Left lung (tissue), 10 donors: ENCODE data around the gene SRGAP2C. TPM values are rescaled to one million over a fixed set of nuclear protein-coding genes. Genes with fewer than 3 reads are reported as not detected.
A peak's percentile ranks its signal among the peaks of the same experiment; 100 is the strongest.
"Not testable (repeated sequence)": the region's sequence is repeated elsewhere in the genome, so short reads cannot be mapped to it uniquely, and the experiment has no call there.

Experiments used
- ATAC-seq: fragments of 200-7000 bp; cut with Tn5 transposase; one replicate; pipeline ENCODE4 v1.9.1; 2020; ENCODE audit warnings: moderate library complexity
- DNase-seq, 4 donors: peaks; one replicate each; pipeline ENCODE4 v3.0.0-alpha.2; 2013 to 2020
- H3K27ac ChIP-seq, 2 donors: fragments of 200-600 bp; sonication (generic) in 1 of 2; one replicate each; pipeline versions ENCODE4 v1.5.0 to v1.8.0; 2020 to 2021
- H3K27me3 ChIP-seq, 2 donors: fragments of 200-600 bp; sonication (generic) in 1 of 2; one replicate each; pipeline versions ENCODE4 v1.5.0 to v1.8.0; 2020 to 2021
- H3K36me3 ChIP-seq, 2 donors: fragments of 200-600 bp; sonication (generic) in 1 of 2; one replicate each; pipeline versions ENCODE4 v1.5.0 to v1.8.0; 2020 to 2021
- H3K4me1 ChIP-seq, 2 donors: fragments of 200-600 bp; one replicate each; pipeline ENCODE4 v1.8.0; 2021
- H3K4me3 ChIP-seq, 2 donors: fragments of 200-600 bp; sonication (generic) in 1 of 2; one replicate each; pipeline versions ENCODE4 v1.5.0 to v1.8.0; 2020 to 2021; ENCODE audit warnings: mild to moderate bottlenecking in 1 of 2
- H3K9me3 ChIP-seq, 2 donors: fragments of 200-600 bp; sonication (generic) in 1 of 2; one replicate each; pipeline versions ENCODE4 v1.5.0 to v1.8.0; 2020 to 2021
- intact Hi-C, 2 donors: fragments of 100-400 bp; cut with DNase I; formaldehyde crosslinking; loops; one replicate each; pipeline versions ENCODE4 v1.11.2 to v1.14.2; 2022
- polyA plus RNA-seq, 6 donors: library from polyadenylated mRNA; unstranded; fragments of 120-200 nt; gene quantifications; one replicate each; pipeline ENCODE4 v1.2.1, GENCODE V29; 2013; ENCODE audit not compliant: insufficient read length in 6 of 6
- total RNA-seq, 2 donors: library from RNA; stranded (reverse); fragmentation: NEBNext Ultra II Directional; extraction: Animal tissue kit (Norgen Biotek cat#: 25700); gene quantifications; one replicate each; pipeline ENCODE4 v1.2.1, GENCODE V29; 2021
- donor health status: DM: no; HTN: yes; CAD: no.
- donor health status: DM: no; HTN: no; CAD: no.

The SRGAP2C gene
- total and polyA plus RNA-seq, 8 donors: 13.9 to 28.1 (median 16.3) TPM

DNA sequence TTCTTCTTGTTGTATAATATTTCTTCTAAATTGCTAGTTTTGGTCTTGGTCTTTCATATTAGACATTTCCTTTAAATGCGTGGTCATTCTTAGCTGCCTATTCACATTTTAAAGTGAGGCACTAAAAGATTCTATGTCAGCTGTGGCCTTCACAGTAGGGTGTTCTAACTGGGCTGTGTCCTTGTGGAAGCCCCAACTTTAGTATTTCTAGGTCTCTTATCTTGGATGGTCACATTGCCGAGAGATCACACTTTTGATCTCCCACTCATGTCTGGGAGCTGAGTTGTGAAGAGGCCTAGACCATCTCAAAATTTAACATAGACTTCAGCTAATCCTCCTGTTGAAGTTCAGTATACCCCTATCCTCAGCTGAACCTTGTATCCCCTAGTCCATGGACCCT is 185.2 kb downstream of the SRGAP2C start:
- ATAC-seq, intact Hi-C loops, H3K36me3 ChIP-seq, H3K4me3 ChIP-seq, H3K27ac ChIP-seq, H3K9me3 ChIP-seq, H3K27me3 ChIP-seq, H3K4me1 ChIP-seq, DNase-seq: not testable (repeated sequence)

DNA sequence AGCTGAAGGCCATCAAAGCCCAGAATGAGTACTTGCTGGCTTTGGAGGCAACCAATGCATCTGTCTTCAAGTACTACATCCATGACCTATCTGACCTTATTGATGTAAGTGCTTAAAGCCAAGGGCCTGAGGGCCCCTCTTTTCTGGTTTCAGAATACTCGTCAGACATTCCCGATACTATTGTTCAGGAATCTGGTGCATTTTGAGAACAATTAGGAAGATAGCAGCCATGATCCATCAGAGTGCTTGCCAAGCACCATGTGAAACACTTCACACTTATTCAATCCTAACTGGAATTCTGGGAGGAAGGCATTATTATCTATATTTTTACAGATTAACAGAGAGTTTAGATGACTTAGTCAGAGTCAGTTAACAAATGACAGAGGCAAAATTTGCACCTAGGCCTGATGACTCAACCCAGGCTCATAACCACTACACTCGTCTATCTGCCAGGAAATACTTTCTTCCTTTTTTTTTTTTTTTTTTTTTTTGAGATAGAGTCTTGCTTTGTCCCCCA is 190.1 kb downstream of the SRGAP2C start:
- H3K9me3 ChIP-seq, H3K36me3 ChIP-seq, H3K27me3 ChIP-seq, H3K4me3 ChIP-seq, H3K4me1 ChIP-seq, intact Hi-C loops, DNase-seq, H3K27ac ChIP-seq: not testable (repeated sequence)
- peak; percentile 32 for ATAC-seq

DNA sequence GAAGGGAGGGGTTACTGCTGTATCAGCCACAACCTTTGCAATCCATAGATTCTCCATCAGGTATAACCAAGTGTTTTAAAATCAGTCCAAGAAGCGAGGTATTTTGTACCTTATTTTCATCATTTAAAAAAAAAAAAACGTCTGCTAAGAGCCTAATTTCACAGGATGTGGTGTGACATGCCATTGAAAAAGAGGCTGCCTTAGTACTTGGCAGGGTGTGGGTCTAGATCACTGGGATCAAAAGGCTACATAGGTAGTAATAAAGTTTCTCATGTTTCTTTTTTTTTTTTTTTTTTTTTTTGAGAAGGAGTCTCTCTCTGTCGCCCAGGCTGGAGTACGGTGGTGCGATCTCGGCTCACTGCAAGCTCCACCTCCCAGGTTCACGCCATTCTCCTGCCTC is 192.2 kb downstream of the SRGAP2C start:
- DNase-seq, ATAC-seq, H3K36me3 ChIP-seq, H3K4me3 ChIP-seq, intact Hi-C loops, H3K27me3 ChIP-seq, H3K9me3 ChIP-seq, H3K4me1 ChIP-seq, H3K27ac ChIP-seq: not testable (repeated sequence)

DNA sequence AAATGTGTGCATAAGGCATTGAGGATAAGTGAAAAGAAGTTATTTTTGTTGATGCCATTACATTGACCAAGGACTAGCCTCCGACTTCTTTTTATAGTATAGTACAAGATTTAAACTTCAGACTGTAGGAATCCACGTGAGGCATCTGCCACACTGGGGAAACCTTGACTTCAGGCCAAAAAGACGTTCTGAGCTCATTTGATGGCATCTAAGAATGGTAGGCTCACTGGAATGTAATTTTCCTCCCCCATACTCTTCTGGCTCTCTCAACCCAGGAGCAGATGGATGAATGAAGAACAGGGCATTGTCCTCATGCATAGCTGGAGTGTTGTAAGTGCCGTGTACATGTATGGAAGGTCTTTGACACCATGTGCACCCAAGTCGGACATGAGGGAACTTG is 194.0 kb downstream of the SRGAP2C start:
- ATAC-seq, H3K4me1 ChIP-seq, H3K9me3 ChIP-seq, H3K27me3 ChIP-seq, intact Hi-C loops, DNase-seq, H3K36me3 ChIP-seq, H3K27ac ChIP-seq, H3K4me3 ChIP-seq: not testable (repeated sequence)

DNA sequence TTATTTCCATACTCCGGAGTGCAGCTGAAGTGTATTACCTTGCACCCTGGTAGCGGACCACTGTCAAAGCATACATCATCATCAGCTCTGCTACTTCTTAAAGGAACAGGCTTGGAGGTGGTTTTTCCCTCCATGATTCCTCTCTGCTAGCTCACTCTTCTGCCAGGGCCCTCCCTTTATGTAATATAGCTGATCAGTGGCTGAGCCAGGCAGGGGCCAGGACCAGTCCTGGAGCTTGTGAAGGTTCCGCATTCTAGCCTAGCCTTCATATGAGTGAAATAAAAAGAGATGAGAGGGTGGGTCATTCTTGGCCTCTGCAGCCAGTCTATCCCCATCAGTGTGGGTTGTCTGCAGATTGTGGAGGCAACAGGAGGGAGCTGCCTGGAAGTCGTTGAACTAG is 200.0 kb downstream of the SRGAP2C start:
- H3K4me1 ChIP-seq, H3K27me3 ChIP-seq, H3K27ac ChIP-seq, H3K4me3 ChIP-seq, H3K36me3 ChIP-seq, H3K9me3 ChIP-seq, intact Hi-C loops: not testable (repeated sequence)
- ATAC-seq: peak; percentile 46
- peak in 1 of 4 donors; percentile 51 for DNase-seq

DNA sequence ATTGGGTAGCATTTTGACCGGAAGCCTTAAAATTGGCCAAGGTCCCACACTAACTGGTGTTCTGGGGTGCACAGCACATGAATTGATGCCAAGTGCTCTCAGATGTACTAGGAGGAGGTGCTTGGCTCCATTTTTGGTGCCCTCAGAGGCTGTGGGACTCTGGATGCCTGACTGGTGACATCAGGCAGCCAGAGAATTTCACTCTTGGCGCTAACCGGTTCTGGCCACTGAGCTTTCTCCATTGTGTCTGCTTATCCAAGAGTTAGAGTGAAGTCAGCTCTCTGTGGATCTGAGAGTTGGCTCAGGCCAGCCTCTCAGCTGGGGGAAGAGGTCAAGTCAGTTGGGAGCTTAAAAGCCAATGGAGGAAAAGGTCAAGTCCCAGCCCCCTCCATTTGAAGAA is 200.4 kb downstream of the SRGAP2C start:
- H3K36me3 ChIP-seq: not testable (repeated sequence)

DNA sequence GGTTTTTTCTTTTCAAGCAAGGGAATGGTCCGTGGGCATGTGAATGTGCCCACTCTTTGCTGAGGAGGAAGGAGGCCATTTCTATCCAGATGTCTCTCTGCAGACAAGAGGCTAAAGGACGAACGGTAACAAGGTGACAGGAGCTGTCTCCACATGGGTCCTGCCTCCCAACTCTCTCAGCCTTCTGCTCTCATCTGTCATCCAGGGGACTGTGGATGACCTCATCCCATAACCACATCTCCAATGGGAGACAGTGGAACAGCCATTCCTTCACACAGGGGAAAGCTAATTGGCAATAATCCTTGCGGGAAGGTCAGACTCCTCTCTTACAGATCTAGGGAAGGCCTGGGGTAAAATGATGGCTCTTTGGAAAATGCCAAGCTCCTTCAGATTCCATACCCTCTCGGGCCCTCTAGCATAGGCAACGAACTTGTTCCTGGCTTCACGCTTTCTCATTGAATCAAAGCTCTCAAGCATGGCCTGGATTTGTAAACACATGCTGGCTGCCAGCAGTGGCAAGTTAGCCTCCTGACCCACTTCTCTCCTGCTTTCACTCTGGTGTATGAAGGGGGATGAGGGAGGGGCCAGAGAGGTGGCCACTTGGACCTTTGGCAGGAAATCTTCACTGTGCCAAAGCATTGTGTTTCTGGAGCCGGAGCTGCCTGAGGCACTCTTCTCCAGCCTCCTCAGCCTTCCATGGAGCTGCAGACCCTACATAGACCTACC is 201.0 kb downstream of the SRGAP2C start:
- H3K27ac ChIP-seq, H3K4me3 ChIP-seq, H3K9me3 ChIP-seq, DNase-seq, H3K4me1 ChIP-seq, H3K36me3 ChIP-seq, intact Hi-C loops, H3K27me3 ChIP-seq: not testable (repeated sequence)
- ATAC-seq: peak; percentile 58

More for the DNA sequence above, 200.4 kb downstream of the SRGAP2C start:
- H3K9me3 ChIP-seq, DNase-seq, H3K4me1 ChIP-seq, H3K27me3 ChIP-seq, intact Hi-C loops, H3K27ac ChIP-seq, H3K4me3 ChIP-seq: not testable (repeated sequence)
- ATAC-seq: peak; percentile 81

DNA sequence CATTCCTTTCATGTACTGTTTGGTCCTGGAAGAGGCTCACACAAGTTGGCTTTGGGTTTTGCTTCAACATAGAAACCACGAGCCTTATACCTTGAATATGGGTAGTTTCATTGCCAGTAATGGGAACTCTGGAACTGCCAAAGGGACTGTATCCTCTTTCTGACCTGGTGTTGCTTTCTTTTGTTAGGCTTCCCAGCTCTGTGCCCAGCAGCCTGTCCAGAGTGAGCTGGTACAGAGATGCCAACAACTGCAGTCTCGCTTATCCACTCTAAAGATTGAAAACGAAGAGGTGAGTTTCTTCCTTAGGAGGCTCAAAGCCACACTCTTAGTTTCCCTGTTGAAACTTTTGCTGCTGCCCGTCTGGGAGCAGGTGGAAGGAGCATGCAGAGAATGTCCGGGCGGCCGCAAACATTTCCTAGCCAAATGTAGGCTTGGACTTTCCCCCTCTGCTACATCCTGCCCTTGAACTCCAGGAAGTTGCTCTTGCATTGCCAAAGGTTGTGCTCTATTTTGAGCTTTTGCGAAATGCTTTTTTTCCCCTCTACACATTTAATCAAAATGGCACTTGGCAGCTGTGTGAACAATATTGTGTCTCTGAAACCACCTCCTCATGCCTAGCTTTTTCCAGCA is 201.7 kb downstream of the SRGAP2C start:
- H3K27ac ChIP-seq, H3K27me3 ChIP-seq, DNase-seq, intact Hi-C loops, H3K4me3 ChIP-seq, H3K9me3 ChIP-seq, H3K36me3 ChIP-seq, H3K4me1 ChIP-seq: not testable (repeated sequence)
- ATAC-seq: peak; percentile 57

DNA sequence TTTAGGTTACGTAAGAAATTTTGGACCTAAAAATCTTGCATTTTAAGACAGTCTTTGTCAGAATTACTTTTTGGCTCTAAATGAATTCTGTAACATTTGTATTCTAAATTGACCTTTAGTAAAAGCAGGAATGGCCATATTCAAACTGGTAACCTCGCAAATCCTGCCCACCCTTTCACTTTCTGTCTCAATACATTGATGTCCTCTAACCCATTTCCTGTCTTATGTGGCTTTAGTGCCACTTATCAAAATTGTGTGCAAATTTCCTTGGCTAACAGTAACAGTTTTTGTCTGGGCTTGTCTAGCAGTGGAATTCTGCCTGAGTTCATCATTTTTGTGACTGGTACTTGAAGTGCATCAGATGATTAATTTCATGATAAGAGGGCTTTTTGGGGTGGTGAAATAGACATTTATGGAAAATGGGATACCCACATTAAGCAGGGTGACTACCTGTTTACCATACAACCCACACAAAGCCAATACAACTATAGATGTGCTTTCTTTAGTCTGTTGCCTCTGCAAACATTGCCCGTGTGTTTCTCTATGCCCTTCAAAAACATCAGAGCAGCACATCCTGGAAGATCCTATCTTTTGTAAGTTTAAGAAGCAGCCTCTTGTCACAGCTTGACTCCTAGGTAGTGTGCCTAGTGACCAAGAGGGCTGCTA is 205.3 kb downstream of the SRGAP2C start:
- H3K27ac ChIP-seq, H3K27me3 ChIP-seq, ATAC-seq, H3K4me1 ChIP-seq, H3K9me3 ChIP-seq, intact Hi-C loops, H3K36me3 ChIP-seq, DNase-seq, H3K4me3 ChIP-seq: not testable (repeated sequence)

DNA sequence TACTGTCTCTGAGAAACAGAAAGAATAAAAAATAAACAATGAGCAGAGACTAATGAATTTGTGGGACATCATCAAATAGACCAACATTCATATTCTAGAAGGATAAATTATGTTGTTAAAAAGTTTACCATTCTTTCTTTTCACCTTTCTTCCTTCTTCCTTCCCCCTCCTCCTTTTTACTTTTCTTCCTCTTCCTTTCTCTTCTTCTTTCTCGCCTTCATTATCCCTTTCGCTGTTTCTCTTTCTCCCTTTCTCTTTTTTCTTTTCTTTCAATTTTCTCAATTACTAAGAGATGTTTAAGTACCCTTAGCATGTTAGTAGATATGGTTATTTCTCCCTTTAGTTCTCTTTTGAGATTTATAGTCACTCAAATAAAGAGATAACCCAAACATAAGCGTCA is 207.4 kb downstream of the SRGAP2C start:
- DNase-seq, ATAC-seq, H3K4me3 ChIP-seq, H3K4me1 ChIP-seq, H3K27ac ChIP-seq, intact Hi-C loops, H3K36me3 ChIP-seq, H3K9me3 ChIP-seq: not testable (repeated sequence)
- peaks cover 0 to 14% of the 10 kb centered on the region in 2 donors for H3K27me3 ChIP-seq

DNA sequence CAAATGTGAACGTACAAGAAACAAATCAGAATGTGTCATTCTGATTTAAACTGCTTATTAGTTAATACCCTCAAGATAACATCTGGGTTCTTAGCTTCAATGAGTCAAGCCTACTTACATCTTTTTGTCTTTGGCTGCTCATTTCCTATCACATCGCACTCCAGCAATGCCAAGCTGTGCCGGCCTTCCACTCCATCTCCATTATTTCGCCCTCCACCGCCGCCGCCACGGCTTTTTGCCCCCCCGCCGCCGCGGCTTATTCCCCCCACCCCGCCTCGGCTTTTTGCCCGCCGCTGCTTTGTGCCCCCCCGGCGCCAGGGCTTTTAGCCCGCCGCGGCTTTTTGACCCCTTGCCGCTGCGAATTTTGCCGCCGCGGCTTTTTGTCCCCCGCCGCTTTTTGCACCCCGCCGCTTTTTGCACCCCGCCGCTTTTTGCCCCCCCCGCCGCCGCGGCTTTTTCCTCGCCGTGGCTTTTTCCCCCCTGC is 211.0 kb downstream of the SRGAP2C start:
- Histone ChIP-seq H3K27me3 (peaks cover 0 to 18% of the 10 kb centered on the region in 2 donors), H3K4me3 (peak overlapping the region; percentile 17 to 34)
- H3K36me3 ChIP-seq, intact Hi-C loops, H3K4me1 ChIP-seq, H3K27ac ChIP-seq, H3K9me3 ChIP-seq, ATAC-seq: not testable (repeated sequence)
- DNase-seq: peak in 2 of 4 donors; percentile 11 to 66

DNA sequence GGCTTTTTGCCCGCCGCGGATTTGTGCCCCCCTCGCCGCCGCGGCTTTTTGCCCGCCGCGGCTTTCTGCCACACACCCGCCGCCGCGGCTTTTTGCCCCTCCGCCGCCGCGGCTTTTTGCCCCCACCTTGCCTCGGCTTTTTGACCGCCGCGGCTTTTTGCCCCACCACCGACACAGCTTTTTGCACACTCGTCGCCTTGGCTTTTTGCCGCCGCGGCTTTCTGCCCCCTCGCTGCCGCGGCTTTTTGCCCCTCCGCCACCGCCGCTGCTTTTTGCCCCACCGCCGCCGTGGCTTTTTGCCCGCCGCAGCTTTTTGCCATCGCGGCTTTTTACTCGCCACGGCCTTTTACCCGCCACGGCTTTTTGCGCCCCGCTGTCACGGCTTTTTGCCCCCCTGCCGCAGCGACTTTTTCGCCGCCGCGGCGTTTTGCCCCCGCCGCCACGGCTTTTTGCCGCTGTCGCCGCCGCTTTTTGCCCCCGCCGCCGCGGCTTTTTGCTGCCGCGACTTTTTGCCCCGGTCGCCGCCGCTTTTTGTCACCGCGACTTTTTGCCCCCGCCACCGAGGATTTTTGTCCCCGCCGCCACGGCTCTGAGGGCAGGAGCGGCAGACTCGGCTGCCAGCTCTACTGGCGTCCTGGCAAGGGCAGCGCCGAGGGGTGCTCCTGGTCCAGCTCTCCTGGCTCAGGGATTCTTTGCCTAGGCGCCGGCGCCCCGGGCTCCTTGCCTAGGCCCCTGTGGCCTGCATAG is 211.7 kb downstream of the SRGAP2C start:
- H3K4me1 ChIP-seq, H3K36me3 ChIP-seq, intact Hi-C loops, H3K9me3 ChIP-seq, H3K27ac ChIP-seq: not testable (repeated sequence)
- DNase-seq: peak in 3 of 4 donors; percentile 8 to 80 (median 42)
- ATAC-seq: peak; percentile 21
- Histone ChIP-seq H3K4me3 (peak overlapping the region; percentile 17 to 34), H3K27me3 (peaks cover 0 to 18% of the 10 kb centered on the region in 2 donors)
